HG03457 (cell line): Measurements from ENCODE around the gene GARS1.
"Not testable (repeated sequence)": the region's sequence is repeated elsewhere in the genome, so short reads cannot be mapped to it uniquely, and the experiment has no call there.

Experiments used
- ATAC-seq: cut with Tn5 transposase; IDR thresholded peaks from one replicate; pipeline ENCODE4 v1.9.1; 2021; ENCODE audit warnings: moderate number of reproducible peaks; ENCODE audit not compliant: unreplicated experiment

GARS1 gene

DNA sequence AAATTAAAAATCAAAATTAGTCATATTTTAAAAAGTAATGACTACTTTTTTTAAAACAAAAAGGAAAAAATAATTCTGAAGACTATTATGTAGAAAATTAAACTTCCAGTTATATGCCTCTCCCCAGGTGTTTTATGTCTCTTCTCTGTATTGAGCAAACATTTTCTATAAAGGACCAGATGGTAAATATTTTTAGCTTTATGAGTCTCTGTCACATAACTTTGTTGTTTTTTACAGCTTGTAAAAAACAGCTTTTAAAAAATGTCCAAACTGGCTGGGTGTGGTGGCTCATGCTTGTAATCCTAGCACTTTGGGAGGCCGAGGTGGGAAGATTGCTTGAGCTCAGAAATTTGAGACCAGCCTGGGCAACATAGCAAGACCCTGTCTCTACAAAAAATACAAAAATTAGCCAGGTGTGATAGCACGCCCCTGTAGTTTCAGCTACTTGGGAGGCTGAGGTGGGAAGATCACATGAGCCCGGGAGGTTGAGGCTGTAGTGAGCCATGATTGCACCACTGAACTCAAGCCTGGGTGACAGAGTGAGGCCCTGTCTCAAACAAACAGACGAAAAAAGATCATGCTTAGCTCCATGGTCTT is 23.5 kb downstream of the GARS1 start:
- no peak for ATAC-seq

DNA sequence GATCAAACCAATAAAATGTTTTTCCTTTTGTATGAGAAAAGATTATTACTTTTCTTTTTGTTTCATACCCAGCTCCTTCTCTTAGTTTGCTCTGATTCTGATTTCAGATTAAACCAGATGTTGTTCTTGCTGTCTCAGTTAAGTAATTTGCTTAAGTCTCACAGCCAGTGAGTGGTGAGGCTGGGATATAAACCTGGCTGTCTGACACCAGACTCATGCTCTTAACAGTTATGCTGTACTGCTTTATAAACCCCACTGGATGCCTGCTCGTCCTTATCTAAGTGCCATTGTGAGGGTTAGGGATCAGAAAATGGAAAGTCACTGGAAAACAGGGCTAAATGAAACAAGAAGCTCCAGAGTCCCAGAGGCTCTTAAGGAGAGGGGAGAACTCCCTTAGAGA is 24.3 kb downstream of the GARS1 start:
- no peak for ATAC-seq

DNA sequence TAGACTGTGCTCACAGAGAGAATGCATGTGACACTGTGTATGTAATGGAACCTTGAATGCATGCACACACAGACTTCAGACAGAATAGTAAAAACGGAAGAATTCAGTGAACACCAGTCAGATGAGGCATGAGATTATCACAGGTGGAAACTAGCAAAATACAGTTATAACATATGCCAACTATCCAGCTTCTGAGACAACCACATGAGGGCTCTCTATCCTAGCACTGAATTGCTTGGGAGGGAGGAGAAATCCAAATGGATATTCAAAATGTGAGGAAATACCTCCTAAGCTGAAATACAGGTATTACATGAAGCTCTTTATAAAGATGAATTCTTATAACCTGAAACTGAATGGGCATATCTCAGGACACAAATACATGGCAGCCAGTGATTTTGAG is 30.6 kb downstream of the GARS1 start:
- ATAC-seq = no peak

DNA sequence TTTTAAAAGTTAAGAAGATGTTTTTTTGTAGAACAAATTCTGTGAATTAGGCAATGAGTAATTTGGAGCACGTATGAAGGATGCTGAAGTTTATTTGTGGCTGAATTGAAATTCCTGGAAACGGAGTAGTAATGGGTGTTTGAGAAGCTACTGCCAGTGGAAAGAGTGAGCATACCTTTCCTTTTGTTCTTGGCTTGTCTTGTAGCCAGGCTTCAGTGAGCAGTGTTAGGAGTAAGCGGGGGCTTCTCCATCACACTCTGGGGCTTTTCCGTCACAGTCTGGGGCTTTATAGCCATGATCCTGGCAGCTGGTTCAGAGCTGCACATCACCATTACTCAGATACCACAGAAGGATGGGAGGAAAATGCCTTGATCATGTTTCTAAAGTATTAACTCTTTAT is 32.3 kb downstream of the GARS1 start:
- ATAC-seq = no peak

DNA sequence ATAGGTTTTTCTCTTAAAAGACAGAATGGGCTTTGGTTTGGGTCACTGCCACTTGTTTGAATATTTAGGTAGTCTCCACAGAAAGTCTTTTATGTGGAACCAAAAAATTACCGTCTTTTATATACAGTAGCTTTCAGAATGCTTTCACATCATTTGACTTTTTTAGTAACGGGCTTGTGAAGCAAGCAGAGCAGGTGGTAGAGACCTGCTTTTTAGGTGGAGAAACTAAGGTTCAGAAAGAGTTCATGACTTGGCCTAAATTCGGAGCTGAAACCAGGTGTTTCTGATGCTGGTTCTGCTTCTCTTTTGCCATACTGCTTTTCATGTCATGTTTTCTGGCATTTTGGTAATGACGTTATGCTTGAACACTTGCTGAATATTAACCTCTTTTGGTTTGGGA is 36.3 kb downstream of the GARS1 start:
- ATAC-seq = no peak

DNA sequence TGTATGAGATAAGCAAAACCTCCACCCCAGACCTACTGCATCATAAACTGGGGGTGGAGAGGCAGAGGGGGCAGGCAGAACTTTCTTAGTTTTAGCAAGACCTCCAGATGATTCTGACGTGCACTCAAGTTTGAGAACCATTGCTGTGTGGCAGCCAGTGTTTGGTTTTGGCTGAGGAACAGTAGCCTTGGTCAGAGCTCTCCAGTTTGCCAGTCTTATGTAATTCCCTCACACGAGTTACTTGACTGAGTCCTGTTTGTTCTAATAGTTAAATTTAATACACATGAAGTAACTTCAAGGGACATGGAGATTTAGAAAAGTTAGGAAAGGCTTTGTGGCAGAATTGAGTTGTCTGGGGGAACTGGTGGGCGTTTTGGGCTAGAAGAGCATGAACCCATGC is 38.5 kb downstream of the GARS1 start:
- no peak for ATAC-seq

DNA sequence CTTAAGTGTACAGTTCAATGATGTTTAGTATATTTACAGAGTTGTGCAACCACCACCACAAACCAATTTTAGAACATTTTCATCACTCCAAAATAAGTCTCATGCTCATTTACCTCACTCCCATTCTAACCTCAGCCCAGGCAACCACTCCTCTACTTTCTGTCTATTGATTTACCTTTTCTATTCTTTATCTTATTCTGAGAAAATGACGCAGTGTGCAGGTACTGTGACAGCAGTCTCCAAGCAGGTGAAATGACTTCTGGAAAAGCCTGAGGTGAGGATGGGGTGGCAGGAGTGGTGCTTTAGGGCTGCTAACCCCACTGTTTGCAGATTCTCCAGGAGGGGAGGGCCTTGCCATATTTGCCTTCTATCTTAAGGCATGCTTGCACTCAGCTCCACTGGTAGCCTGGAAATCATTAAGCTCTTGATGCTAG is 39.5 kb downstream of the GARS1 start:
- no peak for ATAC-seq

DNA sequence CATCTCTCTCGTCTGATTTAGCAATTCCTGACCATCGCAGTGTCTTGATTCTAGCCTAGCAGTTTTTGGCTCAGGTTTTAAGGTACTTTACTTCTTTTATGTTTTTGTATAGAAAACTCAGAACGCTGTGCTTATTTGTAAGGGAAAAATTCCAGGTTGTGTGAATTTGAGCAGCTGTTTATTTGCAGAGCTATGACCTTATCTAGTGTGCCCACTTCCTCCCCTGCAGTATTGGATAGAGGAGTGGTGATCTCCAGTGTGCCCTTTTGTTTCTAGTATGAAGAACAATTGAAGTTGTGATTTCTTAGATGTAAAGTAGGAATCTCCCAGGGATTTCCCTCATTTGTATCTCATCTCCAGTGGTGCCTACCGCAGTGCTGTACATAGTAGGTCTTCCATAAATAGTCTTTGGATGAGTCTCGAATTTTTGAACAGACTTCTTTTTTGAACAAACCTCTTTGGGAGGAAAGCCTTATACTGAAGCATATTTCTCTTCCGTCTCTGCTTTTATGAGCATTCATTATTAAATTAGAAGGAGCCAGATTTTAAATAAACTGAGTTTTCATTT is 40.0 kb downstream of the GARS1 start:
- no peak for ATAC-seq

DNA sequence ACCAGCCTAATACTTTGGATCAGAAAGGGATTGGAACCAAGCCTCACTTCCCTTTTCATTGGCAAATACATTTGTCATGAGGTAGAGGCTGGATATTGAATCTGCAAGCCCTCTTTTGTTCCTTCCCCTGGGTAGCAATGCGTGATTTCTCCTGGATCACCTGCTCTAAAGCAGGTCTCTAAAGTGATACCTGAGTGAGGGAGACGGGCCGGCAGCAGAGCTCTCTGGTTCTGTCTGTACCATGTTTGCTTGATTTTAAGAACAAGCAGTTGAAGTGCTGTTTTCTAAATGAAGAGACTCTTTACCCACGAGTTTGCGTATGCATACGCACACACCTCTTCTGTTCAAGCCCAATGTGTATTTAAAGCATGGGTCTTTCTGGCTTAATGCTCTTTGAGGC is 41.1 kb downstream of the GARS1 start:
- no peak for ATAC-seq

DNA sequence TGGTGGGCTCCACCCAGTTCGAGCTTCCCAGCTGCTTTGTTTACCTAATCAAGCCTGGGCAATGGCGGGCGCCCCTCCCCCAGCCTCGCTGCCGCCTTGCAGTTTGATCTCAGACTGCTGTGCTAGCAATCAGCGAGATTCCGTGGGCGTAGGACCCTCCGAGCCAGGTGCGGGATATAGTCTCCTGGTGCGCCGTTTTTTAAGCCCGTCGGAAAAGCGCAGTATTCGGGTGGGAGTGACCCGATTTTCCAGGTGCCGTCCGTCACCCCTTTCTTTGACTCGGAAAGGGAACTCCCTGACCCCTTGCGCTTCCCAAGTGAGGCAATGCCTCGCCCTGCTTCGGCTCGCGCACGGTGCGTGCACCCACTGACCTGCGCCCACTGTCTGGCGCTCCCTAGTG is 47.6 kb downstream of the GARS1 start:
- not testable (repeated sequence) for ATAC-seq

DNA sequence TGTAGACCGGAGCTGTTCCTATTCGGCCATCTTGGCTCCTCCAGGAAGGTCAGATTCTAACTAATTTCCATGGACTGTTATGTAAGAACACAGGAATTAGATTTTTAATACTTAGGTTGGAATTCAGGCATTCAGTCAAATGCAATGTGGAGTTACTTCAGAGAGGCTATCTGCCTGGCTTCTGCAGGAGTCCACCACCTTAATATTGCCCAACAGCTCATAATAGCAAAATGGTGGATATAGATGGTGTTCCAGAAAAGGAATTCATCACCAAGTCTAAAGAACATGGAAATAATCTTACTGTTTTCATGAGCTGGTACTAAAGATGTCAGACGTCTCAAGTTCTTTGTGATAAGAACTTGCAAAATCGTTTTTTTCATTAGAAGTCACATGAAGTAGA is 48.1 kb downstream of the GARS1 start:
- no peak for ATAC-seq

DNA sequence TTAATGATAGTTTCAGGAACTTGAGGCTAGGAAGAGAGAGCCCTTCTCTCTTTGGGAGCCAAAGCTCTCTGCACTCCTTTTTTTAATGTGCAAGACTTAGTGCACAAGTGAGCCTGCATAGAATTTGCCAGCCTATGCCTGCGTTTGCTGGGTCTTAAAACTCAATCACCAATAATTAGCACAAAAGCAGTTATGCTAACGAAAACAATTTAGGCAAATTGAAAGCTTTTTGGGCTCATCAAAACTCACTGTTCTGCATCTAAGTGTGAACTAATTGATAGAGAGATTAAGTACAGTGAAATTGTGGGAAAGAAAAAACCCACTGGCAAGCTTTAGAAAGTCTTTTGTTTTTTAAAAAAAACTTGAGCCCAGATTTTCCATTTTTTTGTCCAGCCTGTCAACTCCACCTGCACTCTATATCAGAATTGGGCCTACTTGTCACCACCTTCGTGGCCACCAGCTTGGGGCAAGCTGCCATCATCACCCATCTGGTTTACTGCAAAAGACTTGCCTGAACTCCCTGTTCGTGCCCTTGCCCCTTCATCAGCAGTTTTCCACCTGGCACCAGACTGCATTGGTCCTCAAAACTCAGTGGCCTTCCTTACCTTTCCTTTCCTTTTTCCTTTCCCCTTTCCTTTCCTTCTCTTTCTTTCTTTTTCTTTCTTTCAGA is 49.7 kb downstream of the GARS1 start:
- no peak for ATAC-seq

DNA sequence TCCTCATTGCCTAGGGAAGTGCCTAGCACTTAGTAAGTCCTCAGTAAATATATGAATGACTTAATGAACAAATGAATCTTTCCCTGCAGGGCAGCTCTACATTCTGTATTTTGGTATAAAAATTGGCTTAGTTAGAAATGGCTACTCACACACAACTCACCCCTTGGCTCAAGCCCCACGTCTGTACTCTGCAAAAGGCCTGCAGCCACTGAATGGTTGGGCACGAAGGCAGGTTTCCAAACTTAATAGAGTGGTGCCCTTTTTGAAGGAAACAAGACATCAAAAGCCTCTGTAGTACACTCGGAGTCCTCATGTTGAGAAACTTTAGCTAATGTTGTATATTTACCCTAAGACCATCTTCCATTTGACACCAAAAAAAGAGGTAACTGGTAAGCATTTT is 51.0 kb downstream of the GARS1 start:
- no peak for ATAC-seq

DNA sequence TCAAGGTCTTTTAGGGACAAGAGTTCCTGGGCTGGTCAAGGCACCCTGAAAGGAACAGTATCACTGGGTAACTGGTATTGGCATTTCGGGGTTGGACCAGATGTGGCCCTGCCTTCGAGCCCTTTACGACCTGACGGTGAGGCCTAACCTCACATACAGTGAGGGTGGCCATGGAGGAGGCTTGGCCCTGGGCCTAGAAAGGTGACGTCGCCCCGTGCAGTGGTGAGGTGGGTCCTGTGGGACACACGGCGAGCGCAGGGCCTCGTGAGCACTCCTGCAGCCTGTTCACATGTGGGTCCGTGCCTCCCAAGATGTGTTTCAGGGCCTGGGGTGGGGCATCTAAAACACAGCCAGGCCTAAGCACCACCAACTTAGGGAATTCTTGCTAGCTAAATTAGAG is 51.5 kb downstream of the GARS1 start:
- no peak for ATAC-seq

DNA sequence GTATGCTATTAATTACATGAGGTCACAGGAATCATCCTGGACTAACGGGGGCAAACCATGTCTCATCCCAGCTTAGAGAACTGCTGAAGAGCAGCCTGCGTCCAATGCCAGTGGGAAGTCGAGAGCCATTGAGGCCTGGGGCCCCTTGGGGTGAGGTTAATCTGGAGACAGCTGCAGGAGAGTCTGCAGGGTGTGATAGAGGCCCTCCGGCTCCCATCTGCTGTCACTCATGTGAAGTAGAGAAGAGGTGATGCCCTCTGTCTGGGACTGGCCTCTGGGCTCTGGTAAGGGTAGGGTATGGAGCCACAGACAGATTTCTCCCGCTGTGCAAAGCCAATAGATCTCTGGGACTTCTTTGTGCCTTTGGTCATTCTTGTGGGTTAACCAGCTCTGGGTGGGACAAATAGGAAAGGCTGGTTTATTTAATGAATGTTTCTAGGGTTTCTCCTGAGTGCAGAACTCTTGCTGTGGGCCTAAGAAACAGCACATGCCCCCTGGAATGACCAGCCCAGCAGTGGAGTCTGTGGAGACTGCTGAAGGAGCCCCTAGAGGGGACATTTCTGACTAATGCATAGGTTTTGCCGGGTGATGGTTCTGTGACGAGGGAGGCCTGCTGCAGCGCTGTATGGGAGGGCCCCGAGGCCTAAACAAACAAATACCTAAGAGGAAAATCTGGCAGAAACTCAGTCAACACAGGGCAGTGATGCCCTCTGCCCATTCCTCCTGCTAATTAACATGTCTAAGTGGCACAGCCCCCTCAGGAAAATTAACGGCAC is 53.1 kb downstream of the GARS1 start:
- no peak for ATAC-seq

DNA sequence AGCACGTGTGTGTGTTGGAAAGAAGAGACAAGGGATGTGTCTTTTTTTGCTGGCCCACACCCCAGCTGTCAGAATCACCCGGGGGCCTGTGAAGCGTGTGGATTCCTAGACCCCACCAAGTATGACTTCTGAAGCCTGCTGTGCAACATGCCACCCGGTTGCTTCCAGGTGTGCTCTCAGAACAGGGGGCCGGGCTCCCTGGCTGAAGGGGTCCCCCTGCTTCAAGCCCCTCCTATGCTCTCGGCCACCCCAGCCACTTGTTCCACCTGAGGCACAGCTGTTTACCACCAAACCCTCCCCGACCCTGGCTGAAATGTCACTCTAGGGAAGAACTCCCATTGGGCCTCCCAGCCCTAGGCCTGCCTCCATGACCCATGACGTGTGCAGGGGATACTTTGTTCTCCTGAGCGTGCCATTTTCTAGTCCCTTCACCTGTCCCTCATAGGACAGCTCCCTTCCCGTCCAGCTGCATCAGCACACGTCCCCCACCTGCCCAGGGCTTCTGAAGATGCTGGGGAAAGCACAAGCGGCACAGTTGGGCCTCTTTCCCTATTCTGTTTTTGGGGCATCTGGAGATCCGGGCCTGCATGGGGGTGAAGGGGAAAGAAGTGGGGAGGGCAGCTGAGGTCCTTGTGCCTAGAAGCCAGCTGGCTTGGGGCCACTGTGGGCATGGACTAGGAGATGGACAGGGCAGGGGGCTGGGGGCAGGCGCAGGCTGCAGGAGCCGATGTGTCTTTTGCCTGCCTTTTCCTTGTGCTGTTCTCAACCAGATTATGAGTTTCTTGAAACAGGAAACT is 54.3 kb downstream of the GARS1 start:
- no peak for ATAC-seq

DNA sequence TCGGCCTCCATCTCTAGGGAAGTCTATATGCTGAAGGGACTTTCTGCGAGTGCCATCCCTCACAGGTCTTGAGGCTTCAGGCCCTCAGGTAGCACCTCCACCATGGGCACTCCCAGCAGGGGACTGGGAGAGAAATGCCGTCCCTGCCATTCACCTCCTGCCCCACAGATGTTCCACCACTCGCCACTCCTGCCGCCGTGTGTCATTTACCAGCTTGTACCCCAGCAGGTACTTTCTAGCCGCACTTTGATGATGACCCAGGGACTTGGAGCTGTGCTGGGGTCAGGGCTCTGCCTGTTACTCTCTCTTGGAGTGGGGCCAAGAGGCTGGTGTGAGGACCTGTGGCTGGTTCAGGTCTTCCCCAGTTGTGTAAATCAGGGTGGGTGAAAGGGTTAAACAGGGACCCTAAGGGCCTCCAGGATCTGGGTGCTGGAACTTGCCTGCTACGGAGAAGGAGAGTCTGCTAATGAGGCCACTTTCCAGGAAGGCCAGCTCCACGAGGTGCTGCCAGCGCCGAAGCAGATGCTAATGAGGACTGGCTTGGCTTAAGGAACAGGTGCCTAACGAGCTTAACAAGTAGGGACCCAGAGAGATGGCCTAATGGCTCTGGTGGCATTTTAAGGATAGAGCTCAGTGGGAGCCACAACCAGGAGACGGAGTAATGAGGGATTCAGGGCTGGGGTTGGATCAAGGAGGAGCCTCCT is 55.2 kb downstream of the GARS1 start:
- no peak for ATAC-seq

DNA sequence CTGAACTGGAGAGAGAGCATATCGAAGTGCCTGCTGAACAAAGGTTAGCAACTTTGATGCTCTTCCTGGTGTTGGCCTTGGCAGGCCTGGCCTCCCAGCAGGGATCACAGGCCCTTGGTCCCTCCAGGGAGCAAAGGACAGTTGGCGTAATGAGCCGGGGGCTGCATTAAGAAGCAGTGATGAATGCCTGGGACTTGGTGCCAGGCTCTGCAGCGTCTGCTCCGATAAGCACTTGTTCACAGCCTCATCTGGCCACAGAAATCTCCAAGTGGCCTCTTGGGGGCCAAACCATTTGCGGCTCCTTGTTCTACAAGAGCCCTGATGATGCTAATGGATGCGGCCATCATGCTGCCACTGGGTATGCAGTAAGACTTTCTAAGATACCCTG is 55.7 kb downstream of the GARS1 start:
- ATAC-seq = no peak

DNA sequence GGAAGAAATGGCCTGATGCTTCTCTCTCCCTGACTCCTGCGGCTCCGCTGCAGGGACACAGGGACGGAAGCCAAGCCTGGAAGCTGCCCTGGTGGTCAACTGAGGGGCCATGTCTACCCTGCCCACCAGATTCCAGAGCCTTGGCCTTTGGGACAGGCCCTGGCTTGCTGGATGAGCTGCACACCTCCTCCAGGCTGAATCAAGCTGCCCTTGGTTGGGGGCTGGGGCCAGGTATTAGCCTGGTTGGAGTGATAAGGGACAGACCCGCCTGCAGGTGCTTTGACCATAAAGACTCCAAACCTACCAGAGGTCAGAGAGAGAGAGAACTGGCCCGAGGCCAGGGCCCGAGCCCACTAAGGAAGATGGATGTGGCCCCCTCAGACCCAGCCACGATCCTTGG is 57.5 kb downstream of the GARS1 start:
- no peak for ATAC-seq
